Uterus (tissue), 4 donors: ENCODE results near the gene STAMBPL1. TPM values are rescaled to one million over a fixed set of nuclear protein-coding genes. Genes with fewer than 3 reads are reported as not detected.
A peak's percentile ranks its signal among the peaks of the same experiment; 100 is the strongest.
"Not testable (repeated sequence)": the region's sequence is repeated elsewhere in the genome, so short reads cannot be mapped to it uniquely, and the experiment has no call there.

ENCODE experiments used
- DNase-seq, 2 donors: peaks; one replicate each; pipeline ENCODE4 v3.0.0-alpha.2; 2019 to 2020
- H3K27ac ChIP-seq, 2 donors: fragments of 200-600 bp; sonication (generic); 1 replicate in 1 of 2; 2 replicates in 1 of 2; pipeline ENCODE4 v1.5.1; 2016 to 2018
- H3K27me3 ChIP-seq, 2 donors: fragments of 200-600 bp; sonication (generic); one replicate each; pipeline ENCODE4 v1.5.1; 2018 to 2019; ENCODE audit warnings: control low read depth in 1 of 2
- H3K36me3 ChIP-seq, 2 donors: fragments of 200-600 bp; sonication (generic); one replicate each; pipeline ENCODE4 v1.5.1; 2019; ENCODE audit warnings: control low read depth in 1 of 2
- H3K4me1 ChIP-seq, 2 donors: fragments of 200-600 bp; sonication (generic); one replicate each; pipeline ENCODE4 v1.5.1; 2018 to 2019; ENCODE audit warnings: control low read depth in 1 of 2
- H3K4me3 ChIP-seq, 2 donors: fragments of 200-600 bp; sonication (generic); 1 replicate in 1 of 2; 2 replicates in 1 of 2; pipeline ENCODE4 v1.5.1; 2018 to 2019; ENCODE audit warnings: mild to moderate bottlenecking in 1 of 2
- H3K9me3 ChIP-seq, 2 donors: fragments of 200-600 bp; sonication (generic); one replicate each; pipeline ENCODE4 v1.5.1; 2019; ENCODE audit warnings: control low read depth in 1 of 2
- POLR2A ChIP-seq, 2 donors: fragments of 450-650 bp; IDR thresholded peaks; one replicate each; pipeline ENCODE4 v1.6.1; 2016; ENCODE audit warnings: antibody characterized with exemption in 2 of 2, mild to moderate bottlenecking in 1 of 2, moderate library complexity in 1 of 2
- intact Hi-C: fragments of 100-400 bp; cut with DNase I; formaldehyde crosslinking; loops from one replicate; pipeline ENCODE4 v1.15.1; 2023; ENCODE audit warnings: low total_unique reads
- total RNA-seq, 4 donors: library from RNA; depleted of rRNA in 3 of 4; stranded (reverse); fragments of >200 nt in 3 of 4; gene quantifications; one replicate each; pipeline versions ENCODE4 v1.1.0 to v1.2.4, GENCODE V29; 2014 to 2023
- TF ChIP-seq, protein P1 (sequence below), 4 experiments: fragments of 200-600 bp in 2 of 4; fragments of 450-650 bp in 2 of 4; sonication (generic) in 2 of 4; IDR thresholded peaks; one replicate each; pipeline ENCODE4 v1.5.1; 2016 to 2019; ENCODE audit warnings: antibody characterized with exemption in 4 of 4, mild to moderate bottlenecking in 2 of 4, moderate library complexity in 1 of 4
- donor health status: DM: yes; HTN: yes; CAD: no.

The STAMBPL1 gene
- total RNA-seq, 4 donors from 2014 or later = 3.8 to 23.6 (median 6.5) TPM

DNA sequence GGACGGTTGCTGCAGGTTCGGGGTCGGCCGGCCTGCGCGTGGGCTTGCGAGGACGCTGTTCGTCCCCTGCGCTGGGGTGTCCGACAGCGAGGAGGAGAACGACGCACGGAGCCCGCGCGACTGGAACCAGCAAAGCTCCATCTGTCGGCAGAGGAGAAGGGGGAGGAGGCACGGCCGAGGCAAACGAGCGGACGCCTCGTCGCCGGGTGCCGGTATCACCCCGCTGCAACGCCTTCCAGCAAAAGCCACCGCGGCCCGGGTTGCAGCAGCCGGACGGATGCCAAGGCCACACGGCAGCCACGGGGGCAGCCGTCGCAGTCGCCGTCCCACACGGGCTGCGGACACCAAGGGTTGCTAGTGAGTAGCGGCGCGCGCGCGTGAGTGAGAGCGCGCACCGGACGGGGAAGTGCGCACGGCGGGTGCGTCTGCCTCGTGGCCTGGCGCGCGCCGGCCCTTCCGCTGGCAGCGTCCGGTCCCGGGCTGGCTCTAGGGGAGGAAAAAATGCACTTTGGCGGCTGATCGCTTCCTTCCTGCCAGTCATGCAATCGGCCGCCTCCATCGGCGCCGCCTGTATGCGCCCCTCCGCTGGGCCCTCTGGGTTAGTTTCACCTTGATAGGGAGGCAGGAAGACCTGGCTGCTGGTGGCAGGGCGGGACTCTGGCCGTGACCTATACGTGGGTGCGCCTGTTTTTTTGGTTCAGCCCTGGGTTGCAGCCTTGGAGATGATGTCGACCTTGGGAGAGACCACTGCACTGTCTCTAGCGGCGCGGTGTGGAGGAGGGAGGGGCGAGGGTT lies 434 bp downstream of the STAMBPL1 start:
- Histone ChIP-seq H3K4me1 (peaks cover 0 to 7% of the 10 kb centered on the region in 2 donors), H3K27ac (peak overlapping the region; percentile 83 to 84), H3K4me3 (peak overlapping the region; percentile 64 to 68), H3K9me3 (no peaks in the 10 kb centered on the region), H3K36me3 (no peaks in the 10 kb centered on the region), H3K27me3 (no peaks in the 10 kb centered on the region)
- DNase-seq = peak; percentile 70 to 76
- intact Hi-C loops = no loop called here
- peak; percentile 38 to 64 for TF ChIP-seq POLR2A (IDR thresholded peaks at IDR 0.05)
- TF ChIP-seq, protein P1, sequence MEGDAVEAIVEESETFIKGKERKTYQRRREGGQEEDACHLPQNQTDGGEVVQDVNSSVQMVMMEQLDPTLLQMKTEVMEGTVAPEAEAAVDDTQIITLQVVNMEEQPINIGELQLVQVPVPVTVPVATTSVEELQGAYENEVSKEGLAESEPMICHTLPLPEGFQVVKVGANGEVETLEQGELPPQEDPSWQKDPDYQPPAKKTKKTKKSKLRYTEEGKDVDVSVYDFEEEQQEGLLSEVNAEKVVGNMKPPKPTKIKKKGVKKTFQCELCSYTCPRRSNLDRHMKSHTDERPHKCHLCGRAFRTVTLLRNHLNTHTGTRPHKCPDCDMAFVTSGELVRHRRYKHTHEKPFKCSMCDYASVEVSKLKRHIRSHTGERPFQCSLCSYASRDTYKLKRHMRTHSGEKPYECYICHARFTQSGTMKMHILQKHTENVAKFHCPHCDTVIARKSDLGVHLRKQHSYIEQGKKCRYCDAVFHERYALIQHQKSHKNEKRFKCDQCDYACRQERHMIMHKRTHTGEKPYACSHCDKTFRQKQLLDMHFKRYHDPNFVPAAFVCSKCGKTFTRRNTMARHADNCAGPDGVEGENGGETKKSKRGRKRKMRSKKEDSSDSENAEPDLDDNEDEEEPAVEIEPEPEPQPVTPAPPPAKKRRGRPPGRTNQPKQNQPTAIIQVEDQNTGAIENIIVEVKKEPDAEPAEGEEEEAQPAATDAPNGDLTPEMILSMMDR (IDR thresholded peaks at IDR 0.05) = peak in 3 of 4 experiments; percentile 2 to 39 (median 17)

DNA sequence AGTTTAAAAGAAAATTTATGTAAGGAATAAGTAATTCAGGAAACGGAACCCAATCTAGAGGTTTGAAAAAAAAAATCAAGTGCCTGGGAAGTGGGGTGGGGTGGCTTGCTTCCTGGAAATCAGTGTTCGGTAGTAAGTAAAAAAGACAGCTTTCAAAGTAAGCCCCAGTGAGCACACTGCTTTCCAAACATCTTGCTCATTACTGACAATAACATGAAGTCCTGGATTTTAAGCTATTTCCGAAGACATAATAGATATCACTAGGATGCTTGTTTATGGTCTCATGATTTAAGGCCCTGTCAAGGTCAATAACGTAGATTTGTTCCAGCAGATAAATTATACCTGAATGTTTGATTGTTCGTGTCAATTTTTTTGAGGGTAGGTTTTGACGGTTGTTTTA lies 1.3 kb downstream of the STAMBPL1 start:
- intact Hi-C loops = no loop called here
- no peak for DNase-seq
- Histone ChIP-seq H3K27me3 (no peaks in the 10 kb centered on the region), H3K36me3 (no peaks in the 10 kb centered on the region), H3K4me1 (peaks cover 0 to 7% of the 10 kb centered on the region in 2 donors), H3K4me3 (peak overlapping the region; percentile 64 to 68), H3K9me3 (no peaks in the 10 kb centered on the region), H3K27ac (peak overlapping the region; percentile 83 to 84)
- no peak for TF ChIP-seq POLR2A (IDR thresholded peaks at IDR 0.05)
- TF ChIP-seq, protein P1 (IDR thresholded peaks at IDR 0.05) = no peak

DNA sequence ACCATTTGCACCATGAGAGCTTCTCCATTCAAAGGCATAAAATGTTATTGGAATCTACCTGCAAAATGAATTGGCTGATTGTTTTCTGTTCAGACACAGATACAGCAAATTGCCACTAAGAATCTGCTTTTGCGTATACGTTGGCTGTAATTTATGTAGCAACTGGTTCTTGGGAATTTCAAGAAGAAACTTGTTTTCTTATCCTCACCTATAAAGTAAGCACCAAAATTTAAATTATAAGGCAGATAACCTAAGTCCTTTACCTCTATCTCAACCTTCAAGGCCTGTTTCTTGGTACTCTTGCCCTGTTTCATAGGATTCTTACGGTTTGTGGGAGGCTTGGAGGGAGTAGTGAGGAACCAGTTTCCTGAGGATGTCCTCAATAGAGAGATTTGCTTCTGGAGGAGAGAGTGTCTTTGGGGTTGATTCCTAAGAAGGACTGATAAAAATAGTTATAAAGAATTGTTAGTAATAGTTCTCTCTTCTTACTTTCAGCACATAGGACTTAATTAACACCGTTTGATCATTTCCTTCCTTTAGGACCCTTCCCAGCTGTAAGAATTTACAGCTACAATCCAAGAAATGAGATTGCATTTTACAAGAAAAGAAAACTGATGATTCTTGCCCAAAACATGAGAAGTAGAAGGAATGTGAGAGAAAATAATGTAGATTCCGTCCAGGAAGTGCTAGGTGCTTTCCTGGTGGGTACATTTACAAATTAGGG lies 2.0 kb downstream of the STAMBPL1 start:
- no peaks in the 10 kb centered on the region for H3K36me3 ChIP-seq
- no peaks in the 10 kb centered on the region for H3K27me3 ChIP-seq
- peaks cover 0 to 7% of the 10 kb centered on the region in 2 donors for H3K4me1 ChIP-seq
- peak overlapping the region; percentile 83 to 84 for H3K27ac ChIP-seq
- H3K9me3 ChIP-seq = no peaks in the 10 kb centered on the region
- no peak for DNase-seq
- H3K4me3 ChIP-seq = no peak overlapping the region
- intact Hi-C loops = no loop called here
- no peak for TF ChIP-seq POLR2A (IDR thresholded peaks at IDR 0.05)
- TF ChIP-seq, protein P1 (IDR thresholded peaks at IDR 0.05) = no peak

DNA sequence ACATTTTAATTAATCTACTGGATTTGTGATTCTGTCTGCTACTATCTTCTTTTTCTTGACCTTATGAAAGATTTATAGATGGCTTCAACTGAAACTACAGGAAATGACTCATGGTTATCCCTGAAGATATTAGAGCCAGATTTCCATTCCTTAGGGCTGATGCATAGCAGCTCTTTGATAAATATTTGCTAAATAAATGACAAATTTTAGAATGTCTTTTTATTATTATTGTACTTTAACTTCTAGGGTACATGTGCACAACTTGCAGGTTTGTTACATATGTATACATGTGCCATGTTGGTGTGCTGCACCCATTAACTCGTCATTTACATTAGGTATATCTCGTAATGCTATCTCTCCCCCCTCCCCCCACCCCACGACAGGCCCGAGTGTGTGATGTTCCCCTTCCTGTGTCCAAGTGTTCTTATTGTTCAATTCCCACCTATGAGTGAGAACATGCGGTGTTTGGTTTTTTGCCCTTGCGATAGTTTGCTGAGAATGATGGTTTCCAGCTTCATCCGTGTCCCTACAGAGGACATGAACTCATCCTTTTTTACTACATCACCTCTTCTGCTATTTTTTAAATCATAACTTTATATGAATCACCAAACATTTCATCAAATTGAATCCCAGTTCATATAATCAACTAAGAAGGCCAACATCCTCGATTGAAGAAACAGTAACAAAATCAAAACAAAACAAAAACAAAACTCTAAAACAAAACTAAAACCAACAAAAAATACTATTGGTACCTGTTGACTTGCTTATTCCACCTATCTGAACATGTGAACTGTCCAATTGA lies 2.8 kb downstream of the STAMBPL1 start:
- DNase-seq, H3K4me1 ChIP-seq, H3K36me3 ChIP-seq, H3K4me3 ChIP-seq, intact Hi-C loops, H3K27me3 ChIP-seq, H3K9me3 ChIP-seq: not testable (repeated sequence)
- H3K27ac ChIP-seq = peak overlapping the region; percentile 83 to 84

DNA sequence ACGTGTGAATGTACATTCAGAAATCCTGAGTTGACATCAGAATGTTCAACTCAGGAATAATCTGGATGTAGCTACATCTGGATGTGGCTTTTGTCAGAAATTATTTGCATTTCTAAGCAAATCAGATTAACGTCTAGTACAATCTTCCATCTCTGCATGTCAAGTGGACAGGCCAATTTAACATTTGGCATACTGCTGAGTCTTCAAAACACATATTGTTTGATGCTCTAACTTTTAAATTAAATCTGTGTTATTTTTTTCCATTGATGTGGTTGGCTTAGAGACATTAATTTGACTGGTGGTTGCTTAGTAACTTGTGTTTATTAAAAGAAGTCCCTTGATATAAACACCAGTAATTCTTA lies 3.4 kb downstream of the STAMBPL1 start:
- intact Hi-C loops = no loop called here
- no peak for DNase-seq
- Histone ChIP-seq H3K9me3 (no peaks in the 10 kb centered on the region), H3K36me3 (no peaks in the 10 kb centered on the region), H3K27ac (peak overlapping the region; percentile 53 to 83), H3K4me3 (no peak overlapping the region), H3K27me3 (no peaks in the 10 kb centered on the region), H3K4me1 (peaks cover 0 to 7% of the 10 kb centered on the region in 2 donors)
- TF ChIP-seq, protein P1 (IDR thresholded peaks at IDR 0.05) = no peak
- no peak for TF ChIP-seq POLR2A (IDR thresholded peaks at IDR 0.05)
